Caco-2 (cell line): Measurements from ENCODE around the gene AGBL2. TPM values are rescaled to one million over a fixed set of nuclear protein-coding genes. Genes with fewer than 3 reads are reported as not detected.
"Not testable (repeated sequence)": the region's sequence is repeated elsewhere in the genome, so short reads cannot be mapped to it uniquely, and the experiment has no call there.

Experiments used
- BruUV-seq: library from RNA; stranded (reverse); fragments of 400-500 nt; replicated peaks from 2 replicates; lab custom pipeline; 2021; lab: Mats Ljungman, UMichigan
- CTCF ChIA-PET: fragments of 300-600 bp; sonication (Branson Sonifier 250); formaldehyde crosslinking; loops from one replicate; lab custom pipeline; 2022; ENCODE audit warnings: antibody characterized with exemption; lab: Charles Lee
- POLR2A ChIA-PET: fragments of 300-600 bp; sonication (Branson Sonifier 250); formaldehyde crosslinking; loops from one replicate; lab custom pipeline; 2022; ENCODE audit warnings: antibody characterized with exemption; lab: Charles Lee
- DNase-seq, 2 experiments: peaks; one replicate each; pipeline versions ENCODE4 v3.0.0 to v3.0.0-alpha.2; 2020 to 2022
- H3K27me3 ChIP-seq: replicated peaks from 2 replicates; pipeline ENCODE4 v1.6.0; 2011; ENCODE audit warnings: low read length; ENCODE audit not compliant: control insufficient read depth, insufficient read depth
- H3K36me3 ChIP-seq: 2 replicates; pipeline ENCODE4 v1.5.1; 2011; ENCODE audit warnings: low read length; ENCODE audit not compliant: control insufficient read depth, insufficient read depth
- H3K4me1 ChIP-seq: fragments of 250-450 bp; sonication (Bioruptor Pico); 2 replicates; pipeline ENCODE4 v1.5.1; 2020; ENCODE audit warnings: mild to moderate bottlenecking
- H3K4me3 ChIP-seq: 2 replicates; pipeline ENCODE4 v1.5.1; 2011; ENCODE audit warnings: low read depth, mild to moderate bottlenecking, control low read depth, low read length
- H3K9me3 ChIP-seq: fragments of 250-450 bp; sonication (Bioruptor Pico); 2 replicates; pipeline ENCODE4 v1.5.1; 2020; ENCODE audit warnings: mild to moderate bottlenecking, moderate library complexity
- H3K27ac Mint-ChIP-seq: one replicate; pipeline ENCODE4 v1.8.0; 2022; ENCODE audit warnings: mixed read lengths; ENCODE audit not compliant: unreplicated experiment
- H3K27me3 Mint-ChIP-seq: one replicate; pipeline ENCODE4 v1.8.0; 2022; ENCODE audit warnings: mixed read lengths; ENCODE audit not compliant: insufficient read depth, unreplicated experiment
- H3K36me3 Mint-ChIP-seq: one replicate; pipeline ENCODE4 v1.8.0; 2022; ENCODE audit warnings: mild to moderate bottlenecking, mixed read lengths; ENCODE audit not compliant: insufficient read depth, unreplicated experiment
- H3K4me1 Mint-ChIP-seq: one replicate; pipeline ENCODE4 v1.8.0; 2022; ENCODE audit warnings: low read depth, mixed read lengths; ENCODE audit not compliant: unreplicated experiment
- H3K4me3 Mint-ChIP-seq: one replicate; pipeline ENCODE4 v1.8.0; 2022; ENCODE audit warnings: mild to moderate bottlenecking, moderate library complexity, mixed read lengths; ENCODE audit not compliant: unreplicated experiment
- H3K9me3 Mint-ChIP-seq: one replicate; pipeline ENCODE4 v1.8.0; 2022; ENCODE audit warnings: mixed read lengths; ENCODE audit not compliant: unreplicated experiment
- CTCF ChIP-seq, 2 experiments: fragments of 200-600 bp in 1 of 2; IDR thresholded peaks; 1 replicate in 1 of 2; 2 replicates in 1 of 2; pipeline versions ENCODE4 v1.5.1 to v1.8.0; 2011 to 2022; ENCODE audit warnings: antibody characterized with exemption in 1 of 2, control low read depth in 1 of 2, inconsistent platforms in 1 of 2, low read depth in 1 of 2, low read length in 1 of 2, mild to moderate bottlenecking in 1 of 2, moderate library complexity in 1 of 2; ENCODE audit not compliant: insufficient read depth in 1 of 2, severe bottlenecking in 1 of 2, unreplicated experiment in 1 of 2
- intact Hi-C: fragments of 100-400 bp; cut with micrococcal nuclease; formaldehyde crosslinking; loops from one replicate; pipeline ENCODE4 v1.10.0; 2022; ENCODE audit not compliant: unreplicated experiment
- total RNA-seq: library from RNA; stranded (reverse); gene quantifications from 2 replicates; pipeline ENCODE4 v1.2.3, GENCODE V29; 2022

Gene AGBL2
- total RNA-seq, 1 experiment from 2014 or later = 2.9 TPM

GRCh38 chr11:47711816-47712215 is 3.4 kb downstream of the AGBL2 start:
- H3K36me3 ChIP-seq = no peaks in the 10 kb centered on the region
- no peaks in the 10 kb centered on the region for H3K4me1 ChIP-seq
- no peaks in the 10 kb centered on the region for H3K9me3 Mint-ChIP-seq
- H3K9me3 ChIP-seq = no peaks in the 10 kb centered on the region
- H3K27me3 Mint-ChIP-seq = no peaks in the 10 kb centered on the region
- H3K4me1 Mint-ChIP-seq = no peaks in the 10 kb centered on the region
- CTCF ChIA-PET = no interaction called here
- no TSS peak for BruUV-seq
- TF ChIP-seq CTCF (IDR thresholded peaks at IDR 0.05; ENCODE audit: insufficient read depth in 1 of 2, low read depth in 1 of 2, low read length in 1 of 2, severe bottlenecking in 1 of 2, unreplicated experiment in 1 of 2) = no peak
- H3K27ac Mint-ChIP-seq = no peak overlapping the region
- DNase-seq = no peak
- peaks cover 21% of the 10 kb centered on the region for H3K36me3 Mint-ChIP-seq
- H3K4me3 ChIP-seq = no peak overlapping the region
- H3K4me3 Mint-ChIP-seq = no peak overlapping the region
- intact Hi-C loops = no loop called here
- POLR2A ChIA-PET = interaction anchor here (0.5 kb wide), 1 partner anchor 102 kb away, joined by 7 read pairs; no protein-coding TSS in a partner anchor
- no peaks in the 10 kb centered on the region for H3K27me3 ChIP-seq

- Mint-ChIP-seq H3K27ac (no peak overlapping the region), H3K4me3 (no peak overlapping the region), H3K27me3 (no peaks in the 10 kb centered on the region), H3K9me3 (no peaks in the 10 kb centered on the region), H3K36me3 (peaks cover 15% of the 10 kb centered on the region), H3K4me1 (no peaks in the 10 kb centered on the region)
- no TSS peak for BruUV-seq
- ChIA-PET CTCF (no interaction called here), POLR2A (interaction anchor here (0.5 kb wide), 1 partner anchor 102 kb away, joined by 7 read pairs; no protein-coding TSS in a partner anchor)
- intact Hi-C loops = no loop called here
- H3K9me3 ChIP-seq = no peaks in the 10 kb centered on the region
- H3K4me1 ChIP-seq = no peaks in the 10 kb centered on the region
- no peak for DNase-seq
- H3K4me3 ChIP-seq = no peak overlapping the region
- H3K27me3 ChIP-seq = no peaks in the 10 kb centered on the region
- H3K36me3 ChIP-seq = no peaks in the 10 kb centered on the region
- no peak for TF ChIP-seq CTCF (IDR thresholded peaks at IDR 0.05; ENCODE audit: insufficient read depth in 1 of 2, low read depth in 1 of 2, low read length in 1 of 2, severe bottlenecking in 1 of 2, unreplicated experiment in 1 of 2)
These were observed 3.9 kb downstream of the AGBL2 start for GRCh38 chr11:47711225-47711624.

- not testable (repeated sequence) for H3K27ac Mint-ChIP-seq
These were observed 7.8 kb downstream of the AGBL2 start for GRCh38 chr11:47707275-47707786.

More at GRCh38 chr11:47707275-47707786, 7.8 kb downstream of the AGBL2 start:
- H3K27me3 ChIP-seq, intact Hi-C loops, H3K4me1 Mint-ChIP-seq, H3K36me3 ChIP-seq, H3K4me3 Mint-ChIP-seq, H3K9me3 Mint-ChIP-seq, POLR2A ChIA-PET, DNase-seq, H3K36me3 Mint-ChIP-seq, H3K4me1 ChIP-seq, BruUV-seq, H3K9me3 ChIP-seq, H3K27me3 Mint-ChIP-seq, H3K4me3 ChIP-seq: not testable (repeated sequence)
- CTCF ChIA-PET = interaction anchor here (0.5 kb wide), 1 partner anchor 17 kb away, joined by 5 read pairs; no protein-coding TSS in a partner anchor
